Measurements from ENCODE around the gene TIAL1.
"Not testable (repeated sequence)": the region's sequence is repeated elsewhere in the genome, so short reads cannot be mapped to it uniquely, and the experiment has no call there.

The TIAL1 gene

GRCh38 chr10:119546009-119546408, 50.8 kb downstream of the TIAL1 start:
- no peak for DNase-seq

- DNase-seq, result no peak
These were observed 51.5 kb downstream of the TIAL1 start for GRCh38 chr10:119545310-119545709.

GRCh38 chr10:119543814-119544642, 52.7 kb downstream of the TIAL1 start:
- DNase-seq, result no peak

GRCh38 chr10:119542988-119543813, 53.6 kb downstream of the TIAL1 start:
- peak; percentile 60 for DNase-seq

GRCh38 chr10:119542357-119542987, 54.3 kb downstream of the TIAL1 start, which contains the start of gene RGS10:
Gene RGS10 (minus strand): TSS chr10:119542719. CDS start chr10:119542638, 81 bp downstream.
- peak; percentile 79 for DNase-seq

- peak; percentile 30 for DNase-seq
These were observed 55.1 kb downstream of the TIAL1 start for GRCh38 chr10:119541459-119542356.

GRCh38 chr10:119541046-119541445, 55.7 kb downstream of the TIAL1 start:
- no peak for DNase-seq

- DNase-seq, result no peak
These were observed 56.7 kb downstream of the TIAL1 start for GRCh38 chr10:119540038-119540437.

- DNase-seq, result no peak
These were observed 57.4 kb downstream of the TIAL1 start for GRCh38 chr10:119539359-119539825.

- DNase-seq, result no peak
These were observed 58.0 kb downstream of the TIAL1 start for GRCh38 chr10:119538632-119539358.

- DNase-seq, result no peak
These were observed 58.7 kb downstream of the TIAL1 start for GRCh38 chr10:119537953-119538630.

- no peak for DNase-seq
These were observed 60.2 kb downstream of the TIAL1 start for GRCh38 chr10:119536508-119537025.

GRCh38 chr10:119535837-119536507, 60.8 kb downstream of the TIAL1 start:
- DNase-seq, result no peak

GRCh38 chr10:119535305-119535704, 61.5 kb downstream of the TIAL1 start:
- no peak for DNase-seq

GRCh38 chr10:119533473-119533872, 63.3 kb downstream of the TIAL1 start:
- no peak for DNase-seq

- DNase-seq, result not testable (repeated sequence)
These were observed 64.0 kb downstream of the TIAL1 start for GRCh38 chr10:119532791-119533190.

GRCh38 chr10:119532251-119532650, 64.5 kb downstream of the TIAL1 start:
- not testable (repeated sequence) for DNase-seq

- DNase-seq, result no peak
These were observed 65.7 kb downstream of the TIAL1 start for GRCh38 chr10:119531067-119531466.

- not testable (repeated sequence) for DNase-seq
These were observed 68.0 kb downstream of the TIAL1 start for GRCh38 chr10:119528663-119529237.

All from CD4-positive, alpha-beta T cell treated with Interferon gamma for 1 hour (primary cell).